ENCODE data around the gene MIPEP. TPM values are rescaled to one million over a fixed set of nuclear protein-coding genes. Genes with fewer than 3 reads are reported as not detected.

Gene MIPEP
- total and polyA plus RNA-seq, 10 of the 15 experiments (the other 5 are each of a cell fraction or from before 2014, with no cell fraction given): 15.6 to 56.2 (median 29.8) TPM

DNA sequence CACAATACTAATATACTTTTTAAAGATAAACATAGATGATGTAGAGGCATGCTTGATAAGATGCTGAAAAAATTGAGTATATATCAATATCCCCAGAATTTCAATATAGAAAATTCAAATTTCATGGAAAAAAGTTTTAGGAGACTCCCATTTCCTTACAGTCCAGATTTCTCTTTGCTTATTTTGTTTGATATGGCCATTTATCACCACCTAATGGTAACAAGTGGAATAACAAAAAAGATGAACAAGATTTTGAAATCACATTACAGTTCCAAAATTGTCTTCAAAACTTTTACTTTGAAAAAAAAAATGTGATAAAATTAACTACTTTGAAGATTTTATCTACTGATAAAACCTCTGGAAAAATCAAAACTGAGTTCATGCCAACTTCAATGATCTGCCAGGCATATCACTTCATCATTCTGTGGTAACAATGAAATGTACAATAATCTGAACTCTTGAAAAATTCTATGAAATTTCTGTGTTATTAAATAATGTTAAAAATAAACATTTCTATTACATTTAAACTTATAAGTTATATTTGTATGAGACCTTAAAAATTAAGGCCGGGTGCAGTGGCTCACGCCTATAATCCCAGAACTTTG lies 17.5 kb downstream of the MIPEP start:
- ChIA-PET SMC1A (ENCODE audit: uncharacterized antibody, unreplicated experiment) (interaction anchor here (1.4 kb wide), 2 partner anchors 154 to 156 kb away, joined by 3 to 5 read pairs; no protein-coding TSS in a partner anchor), POLR2A (no interaction called here), CTCF (interaction anchor here (1.0 to 1.9 kb wide), 4 partner anchors 122 to 404 kb away, joined by 3 to 7 read pairs (median 6); no protein-coding TSS in a partner anchor), RAD21 (ENCODE audit: unreplicated experiment) (interaction anchor here (1.0 to 1.2 kb wide), 3 partner anchors 18 to 404 kb away, joined by 3 read pairs; partner anchors contain the start of gene MIPEP)
- no peak overlapping the region for H3K9ac ChIP-seq (ENCODE audit: control insufficient read depth, insufficient read depth, low read length)
- no peak overlapping the region for H2AFZ ChIP-seq (ENCODE audit: control insufficient read depth, low read depth, low read length)
- TF ChIP-seq PRDM15 (CRISPR knock-in tag; IDR thresholded peaks at IDR 0.05) (no peak), CHD2 (IDR thresholded peaks at IDR 0.05; ENCODE audit: borderline replicate concordance, low read depth, low read length) (no peak), SMC3 (IDR thresholded peaks at IDR 0.05; ENCODE audit: borderline replicate concordance, low read length) (peak; percentile 73; the same call in 1 of the 2 replicates), RAD21 (IDR thresholded peaks at IDR 0.05; ENCODE audit: insufficient read depth, low read depth, low read length) (peak; percentile 78), RAD51 (IDR thresholded peaks at IDR 0.05) (no peak), ZNF622 (IDR thresholded peaks at IDR 0.05) (no peak), GATAD2B (conservative IDR thresholded peaks at IDR 0.05; ENCODE audit: low read depth) (no peak)
- TF ChIP-seq, protein P1, sequence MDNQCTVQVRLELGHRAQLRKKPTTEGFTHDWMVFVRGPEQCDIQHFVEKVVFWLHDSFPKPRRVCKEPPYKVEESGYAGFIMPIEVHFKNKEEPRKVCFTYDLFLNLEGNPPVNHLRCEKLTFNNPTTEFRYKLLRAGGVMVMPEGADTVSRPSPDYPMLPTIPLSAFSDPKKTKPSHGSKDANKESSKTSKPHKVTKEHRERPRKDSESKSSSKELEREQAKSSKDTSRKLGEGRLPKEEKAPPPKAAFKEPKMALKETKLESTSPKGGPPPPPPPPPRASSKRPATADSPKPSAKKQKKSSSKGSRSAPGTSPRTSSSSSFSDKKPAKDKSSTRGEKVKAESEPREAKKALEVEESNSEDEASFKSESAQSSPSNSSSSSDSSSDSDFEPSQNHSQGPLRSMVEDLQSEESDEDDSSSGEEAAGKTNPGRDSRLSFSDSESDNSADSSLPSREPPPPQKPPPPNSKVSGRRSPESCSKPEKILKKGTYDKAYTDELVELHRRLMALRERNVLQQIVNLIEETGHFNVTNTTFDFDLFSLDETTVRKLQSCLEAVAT (IDR thresholded peaks at IDR 0.05): no peak
- TF ChIP-seq, protein P2, sequence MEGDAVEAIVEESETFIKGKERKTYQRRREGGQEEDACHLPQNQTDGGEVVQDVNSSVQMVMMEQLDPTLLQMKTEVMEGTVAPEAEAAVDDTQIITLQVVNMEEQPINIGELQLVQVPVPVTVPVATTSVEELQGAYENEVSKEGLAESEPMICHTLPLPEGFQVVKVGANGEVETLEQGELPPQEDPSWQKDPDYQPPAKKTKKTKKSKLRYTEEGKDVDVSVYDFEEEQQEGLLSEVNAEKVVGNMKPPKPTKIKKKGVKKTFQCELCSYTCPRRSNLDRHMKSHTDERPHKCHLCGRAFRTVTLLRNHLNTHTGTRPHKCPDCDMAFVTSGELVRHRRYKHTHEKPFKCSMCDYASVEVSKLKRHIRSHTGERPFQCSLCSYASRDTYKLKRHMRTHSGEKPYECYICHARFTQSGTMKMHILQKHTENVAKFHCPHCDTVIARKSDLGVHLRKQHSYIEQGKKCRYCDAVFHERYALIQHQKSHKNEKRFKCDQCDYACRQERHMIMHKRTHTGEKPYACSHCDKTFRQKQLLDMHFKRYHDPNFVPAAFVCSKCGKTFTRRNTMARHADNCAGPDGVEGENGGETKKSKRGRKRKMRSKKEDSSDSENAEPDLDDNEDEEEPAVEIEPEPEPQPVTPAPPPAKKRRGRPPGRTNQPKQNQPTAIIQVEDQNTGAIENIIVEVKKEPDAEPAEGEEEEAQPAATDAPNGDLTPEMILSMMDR (IDR thresholded peaks at IDR 0.05 in 2 of 3, conservative IDR thresholded peaks at IDR 0.05 in 1 of 3; ENCODE audit: control insufficient read depth in 2 of 3, extremely low read depth in 1 of 3, insufficient read depth in 1 of 3, low read depth in 3 of 3, low read length in 3 of 3): peak; percentile 30 to 62 (median 48); a peak in 5 of 6 replicates
- in situ Hi-C loops (cut with MboI): loop anchor here (5.0 kb wide), 1 partner anchor 404 kb away; no protein-coding TSS in a partner anchor
- FAIRE-seq: peak; percentile 41
- peaks cover 9% of the 10 kb centered on the region for H3K4me1 ChIP-seq (ENCODE audit: control insufficient read depth, insufficient read depth, low read length)
- H4K20me1 ChIP-seq (ENCODE audit: control insufficient read depth, insufficient read depth): no peaks in the 10 kb centered on the region
- H3K79me2 ChIP-seq (ENCODE audit: control insufficient read depth, insufficient read depth, low read length): no peaks in the 10 kb centered on the region
- no peak for DNase-seq (ENCODE audit: low read depth, low spot score)
- H3K36me3 ChIP-seq (ENCODE audit: control insufficient read depth in 2 of 2, insufficient read depth in 2 of 2, low read length in 1 of 2): no peaks in the 10 kb centered on the region
- H3K27ac ChIP-seq (ENCODE audit: control insufficient read depth, insufficient read depth): peak overlapping the region; percentile 45
- BruUV-seq (replicated peaks): no TSS peak
- 98% methylated on average over 2 of the region's 2 CpGs for WGBS (ENCODE audit: insufficient coverage, insufficient replicate concordance, low lambda C conversion rate, missing lambda C conversion rate)
- peak; percentile 20; the same call in 1 of the 3 replicates for ATAC-seq
- no peak overlapping the region for H3K4me2 ChIP-seq (ENCODE audit: control insufficient read depth, insufficient read depth)
- intact Hi-C loops (cut with micrococcal nuclease; ENCODE audit: unreplicated experiment): loop anchor here (1.0 to 2.0 kb wide), 5 partner anchors 61 to 405 kb away; no protein-coding TSS in a partner anchor
- no peaks in the 10 kb centered on the region for H3K27me3 ChIP-seq (replicated peaks in 1 of 2; ENCODE audit: control insufficient read depth in 2 of 2, insufficient read depth in 2 of 2, low read length in 1 of 2)
- no peaks in the 10 kb centered on the region for H3K9me3 ChIP-seq (replicated peaks; ENCODE audit: control insufficient read depth, insufficient read depth, low read length)
- H3K4me3 ChIP-seq: no peak overlapping the region

All from GM12878 (cell line).